ENCODE data around the gene SZT2. TPM values are rescaled to one million over a fixed set of nuclear protein-coding genes. Genes with fewer than 3 reads are reported as not detected.

Gene SZT2
- total RNA-seq, 1 experiment from 2014 or later = 71.6 TPM

DNA sequence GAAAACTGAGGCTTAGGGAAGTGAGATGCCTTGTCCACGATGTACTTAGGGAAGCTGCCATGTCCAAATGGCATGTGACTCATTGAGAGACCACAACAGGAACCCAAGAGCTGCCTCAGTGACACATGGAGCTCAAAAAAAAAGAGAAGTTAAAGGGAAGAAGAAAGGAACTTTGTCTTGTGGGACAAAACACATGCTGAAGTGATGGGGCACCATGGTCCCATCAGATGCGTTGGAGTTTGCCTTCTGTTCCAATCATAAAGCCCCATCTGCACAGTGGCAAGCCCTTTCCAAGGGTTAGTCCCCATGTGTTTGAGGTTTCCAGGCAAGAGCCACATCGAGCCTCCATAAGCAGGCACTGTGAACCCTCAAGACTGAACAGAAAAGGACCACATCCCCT, 8.1 kb upstream of the SZT2 start:
- intact Hi-C loops (cut with micrococcal nuclease; ENCODE audit: unreplicated experiment) = no loop called here
- Histone ChIP-seq H3K27me3 (ENCODE audit: insufficient read depth, low read depth) (no peaks in the 10 kb centered on the region), H4K20me1 (ENCODE audit: insufficient read depth) (no peaks in the 10 kb centered on the region), H3F3A (ENCODE audit: insufficient read depth, low read depth) (peaks cover 28% of the 10 kb centered on the region; the same call in 1 of the 2 replicates), H3K36me3 (ENCODE audit: low read depth) (peaks cover 30% of the 10 kb centered on the region), H3K4me2 (no peak overlapping the region), H3K4me1 (replicated peaks; ENCODE audit: insufficient read depth) (no peaks in the 10 kb centered on the region), H3K9me3 (ENCODE audit: insufficient read depth, low read depth) (no peaks in the 10 kb centered on the region), H3K79me2 (ENCODE audit: low read depth) (peaks cover under 1% of the 10 kb centered on the region; the same call in 1 of the 2 replicates), H3K9me2 (ENCODE audit: insufficient read depth) (no peaks in the 10 kb centered on the region), H2AFZ (no peak overlapping the region), H3K27ac (no peak overlapping the region), H3K4me3 (no peak overlapping the region)
- TF ChIP-seq, protein P1, sequence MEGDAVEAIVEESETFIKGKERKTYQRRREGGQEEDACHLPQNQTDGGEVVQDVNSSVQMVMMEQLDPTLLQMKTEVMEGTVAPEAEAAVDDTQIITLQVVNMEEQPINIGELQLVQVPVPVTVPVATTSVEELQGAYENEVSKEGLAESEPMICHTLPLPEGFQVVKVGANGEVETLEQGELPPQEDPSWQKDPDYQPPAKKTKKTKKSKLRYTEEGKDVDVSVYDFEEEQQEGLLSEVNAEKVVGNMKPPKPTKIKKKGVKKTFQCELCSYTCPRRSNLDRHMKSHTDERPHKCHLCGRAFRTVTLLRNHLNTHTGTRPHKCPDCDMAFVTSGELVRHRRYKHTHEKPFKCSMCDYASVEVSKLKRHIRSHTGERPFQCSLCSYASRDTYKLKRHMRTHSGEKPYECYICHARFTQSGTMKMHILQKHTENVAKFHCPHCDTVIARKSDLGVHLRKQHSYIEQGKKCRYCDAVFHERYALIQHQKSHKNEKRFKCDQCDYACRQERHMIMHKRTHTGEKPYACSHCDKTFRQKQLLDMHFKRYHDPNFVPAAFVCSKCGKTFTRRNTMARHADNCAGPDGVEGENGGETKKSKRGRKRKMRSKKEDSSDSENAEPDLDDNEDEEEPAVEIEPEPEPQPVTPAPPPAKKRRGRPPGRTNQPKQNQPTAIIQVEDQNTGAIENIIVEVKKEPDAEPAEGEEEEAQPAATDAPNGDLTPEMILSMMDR (conservative IDR thresholded peaks at IDR 0.05) = no peak
- TF ChIP-seq EZH2 (IDR thresholded peaks at IDR 0.05; ENCODE audit: low read depth) = no peak
- DNase-seq = no peak
- no TSS peak for BruUV-seq (replicated peaks)
- ChIA-PET POLR2A (ENCODE audit: unreplicated experiment) (interaction anchor here (0.6 to 0.7 kb wide), 2 partner anchors 8 to 176 kb away, joined by 4 to 34 read pairs; no protein-coding TSS in a partner anchor), CTCF (interaction anchor here (0.6 kb wide), 1 partner anchor 13 kb away, joined by 17 read pairs; no protein-coding TSS in a partner anchor)

DNA sequence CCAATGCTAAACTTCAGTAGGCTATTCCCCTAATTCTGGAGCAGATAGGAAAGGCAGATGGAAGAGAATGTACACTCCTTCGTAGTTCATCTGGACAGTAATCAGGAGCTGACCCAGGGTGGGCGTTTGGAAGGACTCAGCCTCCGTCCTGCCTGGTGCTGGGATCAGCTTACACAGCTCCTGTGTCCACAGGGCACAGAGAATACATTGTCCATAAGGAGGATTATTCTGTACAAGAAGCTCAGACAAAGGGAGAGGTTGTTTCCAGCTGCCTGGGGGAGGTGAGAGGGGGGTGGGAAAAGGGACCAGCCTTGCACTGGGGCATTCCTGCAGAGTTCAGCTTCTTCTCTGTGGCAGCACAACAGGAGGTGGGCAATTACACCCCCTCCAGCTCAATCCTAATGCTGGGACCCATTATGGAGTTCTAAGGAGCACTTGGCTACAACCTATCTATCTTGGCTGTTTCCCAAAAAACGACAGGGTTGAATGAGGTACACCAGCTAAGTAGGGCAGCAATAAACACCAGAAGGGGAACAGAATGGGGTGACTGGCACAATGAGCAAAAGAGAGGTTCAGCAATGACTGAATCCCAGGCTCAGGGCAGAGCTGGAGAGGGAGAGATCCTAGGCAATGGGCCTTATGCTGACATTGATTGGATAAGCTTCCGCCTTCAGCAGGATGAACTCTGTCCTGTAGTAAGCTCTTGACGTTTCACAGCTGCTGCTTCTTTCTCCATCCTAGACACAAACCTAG, 7.5 kb upstream of the SZT2 start:
- intact Hi-C loops (cut with micrococcal nuclease; ENCODE audit: unreplicated experiment) = no loop called here
- ChIA-PET CTCF (interaction anchor here (0.6 to 0.9 kb wide), 2 partner anchors 12 to 96 kb away, joined by 5 to 17 read pairs; partner anchors contain the start of gene C1orf210), POLR2A (ENCODE audit: unreplicated experiment) (interaction anchor here (0.7 kb wide), 2 partner anchors 96 to 177 kb away, joined by 7 to 34 read pairs; no protein-coding TSS in a partner anchor)
- no peak for DNase-seq
- Histone ChIP-seq H3K4me2 (no peak overlapping the region), H3K36me3 (ENCODE audit: low read depth) (peaks cover 35% of the 10 kb centered on the region), H2AFZ (no peak overlapping the region), H3K4me1 (replicated peaks; ENCODE audit: insufficient read depth) (no peaks in the 10 kb centered on the region), H3F3A (ENCODE audit: insufficient read depth, low read depth) (peaks cover 29% of the 10 kb centered on the region; the same call in 1 of the 2 replicates), H3K27ac (no peak overlapping the region), H3K79me2 (ENCODE audit: low read depth) (peaks cover 6% of the 10 kb centered on the region), H3K9me2 (ENCODE audit: insufficient read depth) (no peaks in the 10 kb centered on the region), H3K27me3 (ENCODE audit: insufficient read depth, low read depth) (no peaks in the 10 kb centered on the region), H4K20me1 (ENCODE audit: insufficient read depth) (no peaks in the 10 kb centered on the region), H3K9me3 (ENCODE audit: insufficient read depth, low read depth) (no peaks in the 10 kb centered on the region), H3K4me3 (no peak overlapping the region)
- TF ChIP-seq EZH2 (IDR thresholded peaks at IDR 0.05; ENCODE audit: low read depth) = no peak
- TF ChIP-seq, protein P1 (conservative IDR thresholded peaks at IDR 0.05) = no peak
- no TSS peak for BruUV-seq (replicated peaks)

DNA sequence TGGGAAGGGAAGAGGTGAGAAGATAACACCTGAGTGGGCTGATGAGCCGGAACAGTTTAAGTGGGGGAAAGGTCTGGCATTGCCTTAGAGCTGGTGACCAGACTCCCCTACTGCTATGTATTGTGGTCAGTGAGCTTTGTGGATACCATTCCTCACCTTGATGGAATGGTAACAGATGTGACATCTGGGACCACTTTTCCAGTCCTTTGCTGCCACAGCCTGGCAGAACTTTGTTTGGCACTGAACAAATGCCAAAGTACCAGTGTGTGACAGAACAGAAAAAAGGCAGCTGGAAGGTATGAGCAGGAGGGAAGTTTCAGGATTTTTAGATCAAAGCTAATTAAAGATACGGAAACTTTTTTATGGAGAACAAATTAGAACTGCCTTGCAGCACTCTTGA, 6.2 kb upstream of the SZT2 start:
- intact Hi-C loops (cut with micrococcal nuclease; ENCODE audit: unreplicated experiment) = loop anchor here (1.0 kb wide), 1 partner anchor 156 kb away; no protein-coding TSS in a partner anchor
- CTCF ChIA-PET = interaction anchor here (0.6 to 1.3 kb wide), 3 partner anchors 98 to 156 kb away, joined by 4 to 5 read pairs (median 5); partner anchors contain the start of gene C1orf210

More for the DNA sequence above, 6.2 kb upstream of the SZT2 start:
- Histone ChIP-seq H3K27me3 (ENCODE audit: insufficient read depth, low read depth) (no peaks in the 10 kb centered on the region), H3K4me2 (no peak overlapping the region), H3K27ac (no peak overlapping the region), H3K36me3 (ENCODE audit: low read depth) (peaks cover 35% of the 10 kb centered on the region), H4K20me1 (ENCODE audit: insufficient read depth) (0 out of 2 replicates have a peak, but pooled peaks cover 5% of the 10 kb centered on the region), H3K4me3 (no peak overlapping the region), H3K79me2 (ENCODE audit: low read depth) (peaks cover 19% of the 10 kb centered on the region), H3K4me1 (replicated peaks; ENCODE audit: insufficient read depth) (peaks cover 12% of the 10 kb centered on the region), H2AFZ (no peak overlapping the region), H3F3A (ENCODE audit: insufficient read depth, low read depth) (peaks cover 39% of the 10 kb centered on the region; the same call in 1 of the 2 replicates), H3K9me2 (ENCODE audit: insufficient read depth) (no peaks in the 10 kb centered on the region), H3K9me3 (ENCODE audit: insufficient read depth, low read depth) (no peaks in the 10 kb centered on the region)
- BruUV-seq (replicated peaks) = no TSS peak
- TF ChIP-seq EZH2 (IDR thresholded peaks at IDR 0.05; ENCODE audit: low read depth) = no peak
- TF ChIP-seq, protein P1 (conservative IDR thresholded peaks at IDR 0.05) = peak; percentile 55; the same call in 1 of the 2 replicates
- POLR2A ChIA-PET (ENCODE audit: unreplicated experiment) = interaction anchor here (0.6 to 0.7 kb wide), 2 partner anchors 156 to 417 kb away, joined by 3 to 5 read pairs; no protein-coding TSS in a partner anchor
- peak in 1 of 2 experiments; percentile 33 for DNase-seq
